ENCODE results near the gene ATXN7L3. TPM values are rescaled to one million over a fixed set of nuclear protein-coding genes. Genes with fewer than 3 reads are reported as not detected.

The ATXN7L3 gene
- total RNA-seq, 1 experiment from 2014 or later = 59.3 TPM

- Histone ChIP-seq H3K9me2 (ENCODE audit: insufficient read depth) (no peaks in the 10 kb centered on the region), H3K4me1 (replicated peaks; ENCODE audit: insufficient read depth) (peaks cover 25% of the 10 kb centered on the region), H3K4me2 (peak overlapping the region; percentile 28; the same call in 1 of the 2 replicates), H3K27me3 (ENCODE audit: insufficient read depth, low read depth) (no peaks in the 10 kb centered on the region), H3K9me3 (ENCODE audit: insufficient read depth, low read depth) (no peaks in the 10 kb centered on the region), H3K79me2 (ENCODE audit: low read depth) (peaks cover 24% of the 10 kb centered on the region), H3K27ac (no peak overlapping the region; the same call in 1 of the 2 replicates), H3K4me3 (no peak overlapping the region), H3F3A (ENCODE audit: insufficient read depth, low read depth) (peaks cover 42% of the 10 kb centered on the region), H3K36me3 (ENCODE audit: low read depth) (peaks cover 7% of the 10 kb centered on the region), H4K20me1 (ENCODE audit: insufficient read depth) (peaks cover 12% of the 10 kb centered on the region), H2AFZ (no peak overlapping the region)
- intact Hi-C loops (cut with micrococcal nuclease; ENCODE audit: unreplicated experiment) = no loop called here
- TF ChIP-seq EZH2 (IDR thresholded peaks at IDR 0.05; ENCODE audit: low read depth) (no peak), CTCF (conservative IDR thresholded peaks at IDR 0.05) (no peak)
- POLR2A ChIA-PET (ENCODE audit: unreplicated experiment) = no interaction called here
- no peak for DNase-seq
- CTCF ChIA-PET = no interaction called here
- no TSS peak for BruUV-seq (replicated peaks)
Measured at GRCh38 chr17:44192750-44193149, 6.9 kb downstream of the ATXN7L3 start.

GRCh38 chr17:44191941-44192496 is 7.7 kb downstream of the ATXN7L3 start:
- peaks cover 24% of the 10 kb centered on the region for H3K79me2 ChIP-seq (ENCODE audit: low read depth)
- intact Hi-C loops (cut with micrococcal nuclease; ENCODE audit: unreplicated experiment) = no loop called here
- no peak overlapping the region for H3K4me3 ChIP-seq
- peak overlapping the region; percentile 28 for H3K4me2 ChIP-seq
- H3K9me2 ChIP-seq (ENCODE audit: insufficient read depth) = no peaks in the 10 kb centered on the region
- ChIA-PET CTCF (no interaction called here), POLR2A (ENCODE audit: unreplicated experiment) (interaction anchor here (0.6 to 0.7 kb wide), 2 partner anchors 28 to 132 kb away, joined by 6 to 7 read pairs; partner anchors contain the start of gene UBTF)
- no peaks in the 10 kb centered on the region for H3K9me3 ChIP-seq (ENCODE audit: insufficient read depth, low read depth)
- no peaks in the 10 kb centered on the region for H3K27me3 ChIP-seq (ENCODE audit: insufficient read depth, low read depth)
- peaks cover 7% of the 10 kb centered on the region for H3K36me3 ChIP-seq (ENCODE audit: low read depth)
- H2AFZ ChIP-seq = no peak overlapping the region
- no peak for DNase-seq
- H4K20me1 ChIP-seq (ENCODE audit: insufficient read depth) = peaks cover 12% of the 10 kb centered on the region; the same call in 1 of the 2 replicates
- H3K27ac ChIP-seq = no peak overlapping the region; the same call in 1 of the 2 replicates
- no peak for TF ChIP-seq CTCF (conservative IDR thresholded peaks at IDR 0.05)
- TF ChIP-seq EZH2 (IDR thresholded peaks at IDR 0.05; ENCODE audit: low read depth) = no peak
- peaks cover 46% of the 10 kb centered on the region for H3F3A ChIP-seq (ENCODE audit: insufficient read depth, low read depth)
- no TSS peak for BruUV-seq (replicated peaks)
- H3K4me1 ChIP-seq (replicated peaks; ENCODE audit: insufficient read depth) = peaks cover 23% of the 10 kb centered on the region

- peaks cover 12% of the 10 kb centered on the region; the same call in 1 of the 2 replicates for H4K20me1 ChIP-seq (ENCODE audit: insufficient read depth)
- no peaks in the 10 kb centered on the region for H3K9me3 ChIP-seq (ENCODE audit: insufficient read depth, low read depth)
- no peak overlapping the region for H3K4me3 ChIP-seq
- CTCF ChIA-PET = no interaction called here
- no peaks in the 10 kb centered on the region for H3K27me3 ChIP-seq (ENCODE audit: insufficient read depth, low read depth)
- POLR2A ChIA-PET (ENCODE audit: unreplicated experiment) = no interaction called here
- H3F3A ChIP-seq (ENCODE audit: insufficient read depth, low read depth) = peaks cover 47% of the 10 kb centered on the region
- H3K4me1 ChIP-seq (replicated peaks; ENCODE audit: insufficient read depth) = peaks cover 23% of the 10 kb centered on the region
- H3K9me2 ChIP-seq (ENCODE audit: insufficient read depth) = no peaks in the 10 kb centered on the region
- no peak overlapping the region for H3K4me2 ChIP-seq
- no TSS peak for BruUV-seq (replicated peaks)
- no peak for DNase-seq
- H3K36me3 ChIP-seq (ENCODE audit: low read depth) = peaks cover 7% of the 10 kb centered on the region
- intact Hi-C loops (cut with micrococcal nuclease; ENCODE audit: unreplicated experiment) = no loop called here
- H3K27ac ChIP-seq = no peak overlapping the region
- H2AFZ ChIP-seq = no peak overlapping the region
- H3K79me2 ChIP-seq (ENCODE audit: low read depth) = peaks cover 20% of the 10 kb centered on the region
- TF ChIP-seq EZH2 (IDR thresholded peaks at IDR 0.05; ENCODE audit: low read depth) (no peak), CTCF (conservative IDR thresholded peaks at IDR 0.05) (no peak)
Measured at GRCh38 chr17:44191369-44191768, 8.3 kb downstream of the ATXN7L3 start.

Measured in PC-9 (cell line).